ENCODE data around the gene SLC7A14.

The SLC7A14 gene

GRCh38 chr3:170529346-170529745 lies 56.5 kb downstream of the SLC7A14 start:
- no peak for DNase-seq
- Histone ChIP-seq H2AFZ (ENCODE audit: low read length) (no peak overlapping the region), H3K4me2 (ENCODE audit: low read depth, low read length) (no peak overlapping the region), H3K27ac (ENCODE audit: low read length) (no peak overlapping the region), H3K36me3 (replicated peaks; ENCODE audit: insufficient read depth, low read length) (no peaks in the 10 kb centered on the region), H3K27me3 (replicated peaks; ENCODE audit: insufficient read depth, low read length) (no peaks in the 10 kb centered on the region), H3K9me3 (replicated peaks; ENCODE audit: insufficient read depth, low read length) (no peaks in the 10 kb centered on the region), H3K4me3 (ENCODE audit: low read length) (no peak overlapping the region), H3K9me2 (replicated peaks; ENCODE audit: insufficient read depth, low read length) (no peaks in the 10 kb centered on the region), H3K9ac (ENCODE audit: low read length) (no peak overlapping the region), H3F3A (ENCODE audit: insufficient read depth, low read length) (no peaks in the 10 kb centered on the region), H3K79me2 (ENCODE audit: low read length) (no peaks in the 10 kb centered on the region), H3K4me1 (ENCODE audit: low read length) (no peaks in the 10 kb centered on the region), H4K20me1 (ENCODE audit: insufficient read depth, low read length) (no peaks in the 10 kb centered on the region)
- TF ChIP-seq EZH2phosphoT487 (IDR thresholded peaks at IDR 0.05; ENCODE audit: low read length) (no peak), EZH2 (optimal IDR thresholded peaks at IDR 0.05; ENCODE audit: low read depth, low read length) (no peak)
- TF ChIP-seq, protein P1, sequence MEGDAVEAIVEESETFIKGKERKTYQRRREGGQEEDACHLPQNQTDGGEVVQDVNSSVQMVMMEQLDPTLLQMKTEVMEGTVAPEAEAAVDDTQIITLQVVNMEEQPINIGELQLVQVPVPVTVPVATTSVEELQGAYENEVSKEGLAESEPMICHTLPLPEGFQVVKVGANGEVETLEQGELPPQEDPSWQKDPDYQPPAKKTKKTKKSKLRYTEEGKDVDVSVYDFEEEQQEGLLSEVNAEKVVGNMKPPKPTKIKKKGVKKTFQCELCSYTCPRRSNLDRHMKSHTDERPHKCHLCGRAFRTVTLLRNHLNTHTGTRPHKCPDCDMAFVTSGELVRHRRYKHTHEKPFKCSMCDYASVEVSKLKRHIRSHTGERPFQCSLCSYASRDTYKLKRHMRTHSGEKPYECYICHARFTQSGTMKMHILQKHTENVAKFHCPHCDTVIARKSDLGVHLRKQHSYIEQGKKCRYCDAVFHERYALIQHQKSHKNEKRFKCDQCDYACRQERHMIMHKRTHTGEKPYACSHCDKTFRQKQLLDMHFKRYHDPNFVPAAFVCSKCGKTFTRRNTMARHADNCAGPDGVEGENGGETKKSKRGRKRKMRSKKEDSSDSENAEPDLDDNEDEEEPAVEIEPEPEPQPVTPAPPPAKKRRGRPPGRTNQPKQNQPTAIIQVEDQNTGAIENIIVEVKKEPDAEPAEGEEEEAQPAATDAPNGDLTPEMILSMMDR (IDR thresholded peaks at IDR 0.05; ENCODE audit: low read length) = no peak

DNA sequence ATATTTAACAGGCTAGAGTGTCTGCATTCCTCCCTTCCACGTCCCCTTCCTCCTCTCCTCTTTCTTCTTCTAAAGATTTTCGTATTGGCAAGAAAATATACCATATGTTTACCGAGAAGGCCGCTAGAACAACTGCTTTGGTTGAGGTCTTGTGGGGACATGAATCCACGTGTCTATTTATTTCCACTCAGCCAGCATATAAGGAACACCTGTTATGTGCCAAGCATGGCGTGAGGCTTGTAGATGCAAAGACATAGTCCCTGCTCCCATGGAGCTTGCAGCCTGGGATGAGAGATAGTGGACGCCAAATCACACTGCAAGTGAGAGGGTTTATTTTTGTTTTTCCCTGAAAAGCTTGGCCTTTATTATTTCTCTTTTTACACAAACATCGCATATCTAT lies 57.1 kb downstream of the SLC7A14 start:
- Histone ChIP-seq H3K4me3 (ENCODE audit: low read length) (no peak overlapping the region), H3K4me1 (ENCODE audit: low read length) (no peaks in the 10 kb centered on the region), H4K20me1 (ENCODE audit: insufficient read depth, low read length) (no peaks in the 10 kb centered on the region), H3K36me3 (replicated peaks; ENCODE audit: insufficient read depth, low read length) (no peaks in the 10 kb centered on the region), H3K4me2 (ENCODE audit: low read depth, low read length) (no peak overlapping the region), H3K9ac (ENCODE audit: low read length) (no peak overlapping the region), H3F3A (ENCODE audit: insufficient read depth, low read length) (no peaks in the 10 kb centered on the region), H3K9me2 (replicated peaks; ENCODE audit: insufficient read depth, low read length) (no peaks in the 10 kb centered on the region), H3K9me3 (replicated peaks; ENCODE audit: insufficient read depth, low read length) (no peaks in the 10 kb centered on the region), H3K27ac (ENCODE audit: low read length) (no peak overlapping the region), H3K79me2 (ENCODE audit: low read length) (no peaks in the 10 kb centered on the region), H3K27me3 (replicated peaks; ENCODE audit: insufficient read depth, low read length) (no peaks in the 10 kb centered on the region), H2AFZ (ENCODE audit: low read length) (no peak overlapping the region)
- DNase-seq = no peak
- TF ChIP-seq, protein P1 (IDR thresholded peaks at IDR 0.05; ENCODE audit: low read length) = no peak
- TF ChIP-seq EZH2 (optimal IDR thresholded peaks at IDR 0.05; ENCODE audit: low read depth, low read length) (no peak), EZH2phosphoT487 (IDR thresholded peaks at IDR 0.05; ENCODE audit: low read length) (no peak)

GRCh38 chr3:170524073-170524472 lies 61.8 kb downstream of the SLC7A14 start:
- no peak for DNase-seq
- H3K9me3 ChIP-seq (replicated peaks; ENCODE audit: insufficient read depth, low read length) = no peaks in the 10 kb centered on the region
- TF ChIP-seq EZH2phosphoT487 (IDR thresholded peaks at IDR 0.05; ENCODE audit: low read length) (no peak), EZH2 (optimal IDR thresholded peaks at IDR 0.05; ENCODE audit: low read depth, low read length) (no peak)
- TF ChIP-seq, protein P1 (IDR thresholded peaks at IDR 0.05; ENCODE audit: low read length) = no peak
- no peaks in the 10 kb centered on the region for H3K4me1 ChIP-seq (ENCODE audit: low read length)
- H3K4me3 ChIP-seq (ENCODE audit: low read length) = no peak overlapping the region
- H3K27me3 ChIP-seq (replicated peaks; ENCODE audit: insufficient read depth, low read length) = no peaks in the 10 kb centered on the region
- H2AFZ ChIP-seq (ENCODE audit: low read length) = no peak overlapping the region
- H3K9me2 ChIP-seq (replicated peaks; ENCODE audit: insufficient read depth, low read length) = no peaks in the 10 kb centered on the region
- H3K36me3 ChIP-seq (replicated peaks; ENCODE audit: insufficient read depth, low read length) = no peaks in the 10 kb centered on the region
- H3K27ac ChIP-seq (ENCODE audit: low read length) = no peak overlapping the region
- H3K79me2 ChIP-seq (ENCODE audit: low read length) = no peaks in the 10 kb centered on the region
- no peak overlapping the region for H3K9ac ChIP-seq (ENCODE audit: low read length)
- 0 out of 2 replicates have a peak, but pooled peaks cover 3% of the 10 kb centered on the region for H4K20me1 ChIP-seq (ENCODE audit: insufficient read depth, low read length)
- no peaks in the 10 kb centered on the region for H3F3A ChIP-seq (ENCODE audit: insufficient read depth, low read length)
- no peak overlapping the region for H3K4me2 ChIP-seq (ENCODE audit: low read depth, low read length)
